Pancreas (tissue), 10 donors: Measurements from ENCODE around the gene HRH1. TPM values are rescaled to one million over a fixed set of nuclear protein-coding genes. Genes with fewer than 3 reads are reported as not detected.

Experiments
- ATAC-seq, 4 donors: fragments of 200-7000 bp; cut with Tn5 transposase; one replicate each; pipeline versions ENCODE4 v1.8.0 to v1.9.1; 2020; ENCODE audit warnings: mild to moderate bottlenecking in 4 of 4, moderate library complexity in 4 of 4
- DNase-seq, 6 donors: peaks; one replicate each; pipeline ENCODE4 v3.0.0-alpha.2; 2020
- FAIRE-seq: peaks from 2 replicates; lab custom pipeline; 2012; peaks lifted over from hg19 to GRCh38; lab: Jason Lieb, UNC
- H3K27ac ChIP-seq, 4 donors: fragments of 200-600 bp; sonication (generic); 1 replicate in 3 of 4; 2 replicates in 1 of 4; pipeline versions ENCODE4 v1.5.0 to v1.8.0; 2020
- H3K27me3 ChIP-seq, 4 donors: fragments of 200-600 bp; one replicate each; pipeline ENCODE4 v1.8.0; 2021
- H3K36me3 ChIP-seq, 3 donors: fragments of 200-600 bp; sonication (generic) in 1 of 3; one replicate each; pipeline versions ENCODE4 v1.5.0 to v1.8.0; 2020 to 2021
- H3K4me1 ChIP-seq, 3 donors: fragments of 200-600 bp; one replicate each; pipeline ENCODE4 v1.8.0; 2021
- H3K4me3 ChIP-seq, 4 donors: fragments of 200-600 bp; sonication (generic) in 2 of 4; one replicate each; pipeline versions ENCODE4 v1.5.0 to v1.8.0; 2020 to 2021
- H3K9me3 ChIP-seq, 4 donors: fragments of 200-600 bp; one replicate each; pipeline ENCODE4 v1.8.0; 2021
- WGBS, 2 donors: extraction: QIAGEN DNeasy Blood & Tissue Kit; methylation state at CpG; one replicate each; pipeline ENCODE4 v1.1.7; 2013; 5-methylcytosine and 5-hydroxymethylcytosine counted together
- intact Hi-C, 3 donors: fragments of 100-400 bp; cut with DNase I; formaldehyde crosslinking; loops; one replicate each; pipeline versions ENCODE4 v1.11.1 to v1.14.2; 2022
- polyA plus RNA-seq, 2 donors: library from polyadenylated mRNA; stranded (reverse); fragments of 200-250 nt; gene quantifications; one replicate each; pipeline ENCODE4 v1.2.3, GENCODE V29; 2013
- total RNA-seq, 6 donors: library from RNA; stranded (reverse); fragmentation: NEBNext Ultra II Directional in 4 of 6; extraction: Animal tissue kit (Norgen Biotek cat#: 25700) in 4 of 6; gene quantifications; one replicate each; pipeline versions ENCODE4 v1.2.1 to v1.2.4, GENCODE V29; 2021 to 2023
- TF ChIP-seq, protein P1 (sequence below), 4 donors: fragments of 200-600 bp; sonication (generic) in 3 of 4; IDR thresholded peaks; one replicate each; pipeline versions ENCODE4 v1.5.0 to v1.8.0; 2021; ENCODE audit warnings: antibody characterized with exemption in 4 of 4
- donor health status: healthy with polysubstance abuse.
- donor health status: DM: no; HTN: no; CAD: no; lungs with moderate emphysema.
- donor health status: DM: no; HTN: no; CAD: no.
- donor health status: control.
- donor health status: control.
- donor health status: Bipolar disorder and iron deficiency.
- donor health status: DM: yes; HTN: yes; CAD: no.
- donor health status: DM: no; HTN: no; CAD: no.
- donor health status: DM: no; HTN: no; CAD: no.
- donor health status: DM: yes; HTN: yes; CAD: no.

HRH1 gene
- total and polyA plus RNA-seq, 8 donors = 0.16 to 1.3 (median 0.25) TPM

DNA sequence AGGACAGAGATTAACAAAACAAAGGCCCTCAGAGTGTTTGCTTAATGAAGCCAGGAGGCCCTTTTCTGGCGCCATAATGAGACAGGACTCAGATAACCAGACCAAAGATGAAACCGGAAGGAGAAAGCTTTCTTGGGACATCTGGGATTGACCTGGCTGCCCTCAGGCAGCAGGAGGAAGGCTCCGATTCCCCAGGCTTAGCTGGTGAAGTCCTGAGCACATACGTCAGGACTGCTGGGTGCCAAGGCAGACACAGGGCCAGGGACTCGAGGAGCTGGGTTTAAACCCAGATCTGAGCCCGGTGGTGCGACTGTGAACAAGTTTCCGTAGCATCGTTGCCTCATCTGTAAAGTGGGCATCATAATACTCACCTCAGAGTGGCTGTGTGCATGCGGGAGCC is 36.7 kb upstream of the HRH1 start:
- Histone ChIP-seq H3K27ac (no peak overlapping the region), H3K27me3 (peaks cover 0 to 2% (median 0%) of the 10 kb centered on the region in 4 donors), H3K9me3 (no peaks in the 10 kb centered on the region), H3K4me3 (no peak overlapping the region), H3K36me3 (no peaks in the 10 kb centered on the region), H3K4me1 (no peaks in the 10 kb centered on the region)
- 56 to 67% methylated on average over 10 of the region's 10 CpGs for WGBS, 2 donors
- intact Hi-C loops = no loop called here
- no peak for ATAC-seq
- no peak for DNase-seq
- no peak for FAIRE-seq
- TF ChIP-seq, protein P1, sequence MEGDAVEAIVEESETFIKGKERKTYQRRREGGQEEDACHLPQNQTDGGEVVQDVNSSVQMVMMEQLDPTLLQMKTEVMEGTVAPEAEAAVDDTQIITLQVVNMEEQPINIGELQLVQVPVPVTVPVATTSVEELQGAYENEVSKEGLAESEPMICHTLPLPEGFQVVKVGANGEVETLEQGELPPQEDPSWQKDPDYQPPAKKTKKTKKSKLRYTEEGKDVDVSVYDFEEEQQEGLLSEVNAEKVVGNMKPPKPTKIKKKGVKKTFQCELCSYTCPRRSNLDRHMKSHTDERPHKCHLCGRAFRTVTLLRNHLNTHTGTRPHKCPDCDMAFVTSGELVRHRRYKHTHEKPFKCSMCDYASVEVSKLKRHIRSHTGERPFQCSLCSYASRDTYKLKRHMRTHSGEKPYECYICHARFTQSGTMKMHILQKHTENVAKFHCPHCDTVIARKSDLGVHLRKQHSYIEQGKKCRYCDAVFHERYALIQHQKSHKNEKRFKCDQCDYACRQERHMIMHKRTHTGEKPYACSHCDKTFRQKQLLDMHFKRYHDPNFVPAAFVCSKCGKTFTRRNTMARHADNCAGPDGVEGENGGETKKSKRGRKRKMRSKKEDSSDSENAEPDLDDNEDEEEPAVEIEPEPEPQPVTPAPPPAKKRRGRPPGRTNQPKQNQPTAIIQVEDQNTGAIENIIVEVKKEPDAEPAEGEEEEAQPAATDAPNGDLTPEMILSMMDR (IDR thresholded peaks at IDR 0.05) = no peak

DNA sequence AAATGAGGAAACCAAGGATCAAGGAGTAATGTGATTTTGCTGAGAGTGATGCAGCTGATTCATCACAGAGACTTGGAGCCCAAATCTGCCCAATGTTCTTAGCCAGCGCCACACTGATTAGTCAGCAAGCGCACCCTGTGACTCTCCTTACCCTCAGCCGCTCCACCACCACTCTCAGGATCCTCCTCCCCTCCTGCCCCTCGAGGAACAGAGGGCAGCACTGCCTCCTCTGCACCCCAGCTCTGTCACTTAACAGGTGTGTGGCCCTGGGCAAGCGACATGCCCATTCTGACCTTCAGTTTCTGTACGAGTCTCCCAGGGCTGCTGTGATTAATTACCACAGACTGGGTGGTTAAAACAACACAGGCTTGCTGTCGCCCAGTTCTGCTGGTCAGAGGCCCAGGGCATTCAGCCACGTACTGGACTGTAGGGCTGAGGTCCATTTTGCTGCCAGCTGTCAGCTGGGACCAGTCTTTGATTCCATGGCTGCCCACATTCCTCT is 36.1 kb upstream of the HRH1 start:
- TF ChIP-seq, protein P1 (IDR thresholded peaks at IDR 0.05) = no peak
- no peaks in the 10 kb centered on the region for H3K9me3 ChIP-seq
- H3K27ac ChIP-seq = no peak overlapping the region
- H3K27me3 ChIP-seq = no peaks in the 10 kb centered on the region
- WGBS, 2 donors = 37 to 43% methylated on average over 8 of the region's 8 CpGs
- no peak overlapping the region for H3K4me3 ChIP-seq
- intact Hi-C loops = no loop called here
- ATAC-seq (no peak), FAIRE-seq (no peak), DNase-seq (no peak)
- no peaks in the 10 kb centered on the region for H3K4me1 ChIP-seq
- no peaks in the 10 kb centered on the region for H3K36me3 ChIP-seq

DNA sequence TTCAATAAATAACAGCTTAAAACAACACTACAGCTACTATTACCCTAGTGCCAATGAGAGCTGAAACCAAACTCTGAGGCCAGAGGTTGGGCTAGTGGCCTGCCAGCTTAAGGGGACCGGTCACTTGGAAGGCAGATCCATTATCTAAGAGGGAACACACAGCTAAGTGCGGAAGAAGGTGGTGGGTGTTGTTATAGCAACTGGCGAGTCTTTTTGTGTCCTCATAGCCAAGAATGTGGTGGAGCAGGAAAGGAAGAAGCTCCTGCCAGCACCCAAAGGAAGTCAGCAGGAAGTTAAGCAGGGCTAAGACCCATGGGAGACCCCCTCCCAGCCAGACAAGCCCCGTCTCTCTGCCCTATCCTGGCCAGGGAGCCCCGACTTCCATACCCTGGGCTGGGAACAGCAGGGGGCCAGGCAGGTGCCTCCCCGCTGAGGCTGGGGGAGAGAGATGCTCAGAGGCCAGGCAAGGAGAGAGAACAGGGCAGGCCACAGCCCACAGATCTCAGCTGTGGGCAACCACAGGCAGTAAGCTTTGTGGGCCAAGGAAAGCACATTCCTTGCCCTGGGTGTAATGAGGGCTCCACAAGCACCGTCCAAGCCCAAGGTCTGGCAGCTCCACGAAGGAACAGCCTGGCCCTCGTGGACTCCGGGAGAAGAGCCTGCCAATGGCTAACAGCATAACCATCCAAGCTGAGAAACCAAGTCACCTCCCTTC is 34.0 kb upstream of the HRH1 start:
- Histone ChIP-seq H3K27ac (no peak overlapping the region), H3K4me1 (no peaks in the 10 kb centered on the region), H3K27me3 (no peaks in the 10 kb centered on the region), H3K9me3 (no peaks in the 10 kb centered on the region), H3K36me3 (no peaks in the 10 kb centered on the region), H3K4me3 (no peak overlapping the region)
- ATAC-seq (no peak), DNase-seq (no peak), FAIRE-seq (no peak)
- intact Hi-C loops = no loop called here
- 50 to 58% methylated on average over 10 of the region's 10 CpGs for WGBS, 2 donors
- TF ChIP-seq, protein P1 (IDR thresholded peaks at IDR 0.05) = no peak

DNA sequence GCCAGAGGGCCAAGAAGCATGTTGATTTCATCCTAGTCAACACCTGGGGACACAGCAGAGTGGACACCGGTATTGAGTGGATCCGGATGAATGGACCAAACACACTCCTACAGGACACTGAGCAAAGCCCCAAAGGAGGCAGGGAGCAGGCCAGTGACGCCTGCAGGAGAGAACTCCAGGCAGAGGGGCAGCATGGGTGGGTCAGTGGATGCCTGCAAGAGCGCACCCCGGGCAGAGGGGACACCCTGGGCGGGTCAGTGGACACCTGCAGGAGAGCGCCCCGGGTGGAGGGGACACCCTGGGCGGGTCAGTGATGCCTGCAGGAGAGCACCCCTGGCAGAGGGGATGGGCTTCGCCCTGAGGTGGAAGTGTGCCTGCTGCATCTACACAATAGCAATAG is 27.6 kb upstream of the HRH1 start:
- Histone ChIP-seq H3K4me1 (no peaks in the 10 kb centered on the region), H3K27ac (no peak overlapping the region), H3K9me3 (no peaks in the 10 kb centered on the region), H3K27me3 (no peaks in the 10 kb centered on the region), H3K36me3 (no peaks in the 10 kb centered on the region), H3K4me3 (no peak overlapping the region)
- ATAC-seq (no peak), DNase-seq (peak in 1 of 6 donors; percentile 44), FAIRE-seq (no peak)
- TF ChIP-seq, protein P1 (IDR thresholded peaks at IDR 0.05) = no peak
- intact Hi-C loops = no loop called here
- WGBS, 2 donors = 69 to 81% methylated on average over 10 of the region's 10 CpGs
